Neural crest cell (in vitro differentiated cells): ENCODE data around the gene FHIT. TPM values are rescaled to one million over a fixed set of nuclear protein-coding genes. Genes with fewer than 3 reads are reported as not detected.

ENCODE experiments used
- DNase-seq: peaks from one replicate; pipeline ENCODE4 v3.0.0; 2021; ENCODE audit warnings: low read depth, mixed read lengths, low spot score
- H3K27ac Mint-ChIP-seq: one replicate; pipeline ENCODE4 v1.8.0; 2021; ENCODE audit warnings: mild to moderate bottlenecking, mixed read lengths; ENCODE audit not compliant: unreplicated experiment
- H3K27me3 Mint-ChIP-seq: 2 replicates; pipeline ENCODE4 v1.8.0; 2021; ENCODE audit warnings: low read depth, mild to moderate bottlenecking, mixed read lengths
- H3K36me3 Mint-ChIP-seq: 2 replicates; pipeline ENCODE4 v1.8.0; 2021; ENCODE audit warnings: low read depth, mild to moderate bottlenecking, mixed read lengths
- H3K4me1 Mint-ChIP-seq: 2 replicates; pipeline ENCODE4 v1.8.0; 2021; ENCODE audit warnings: mixed read lengths
- H3K4me3 Mint-ChIP-seq: one replicate; pipeline ENCODE4 v1.8.0; 2021; ENCODE audit warnings: mild to moderate bottlenecking, mixed read lengths
- H3K9me3 Mint-ChIP-seq: 2 replicates; pipeline ENCODE4 v1.8.0; 2021; ENCODE audit warnings: mixed read lengths
- total RNA-seq: library from RNA; stranded (reverse); gene quantifications from 2 replicates; pipeline ENCODE4 v1.2.1, GENCODE V29; 2021
- TF ChIP-seq, protein P1 (sequence below): fragments of 200-600 bp; sonication (generic); conservative IDR thresholded peaks from 2 replicates; pipeline ENCODE4 v1.5.0; 2021; ENCODE audit warnings: antibody characterized with exemption, mild to moderate bottlenecking

Gene FHIT
- total RNA-seq, 1 donor from 2014 or later = 5.2 TPM

DNA sequence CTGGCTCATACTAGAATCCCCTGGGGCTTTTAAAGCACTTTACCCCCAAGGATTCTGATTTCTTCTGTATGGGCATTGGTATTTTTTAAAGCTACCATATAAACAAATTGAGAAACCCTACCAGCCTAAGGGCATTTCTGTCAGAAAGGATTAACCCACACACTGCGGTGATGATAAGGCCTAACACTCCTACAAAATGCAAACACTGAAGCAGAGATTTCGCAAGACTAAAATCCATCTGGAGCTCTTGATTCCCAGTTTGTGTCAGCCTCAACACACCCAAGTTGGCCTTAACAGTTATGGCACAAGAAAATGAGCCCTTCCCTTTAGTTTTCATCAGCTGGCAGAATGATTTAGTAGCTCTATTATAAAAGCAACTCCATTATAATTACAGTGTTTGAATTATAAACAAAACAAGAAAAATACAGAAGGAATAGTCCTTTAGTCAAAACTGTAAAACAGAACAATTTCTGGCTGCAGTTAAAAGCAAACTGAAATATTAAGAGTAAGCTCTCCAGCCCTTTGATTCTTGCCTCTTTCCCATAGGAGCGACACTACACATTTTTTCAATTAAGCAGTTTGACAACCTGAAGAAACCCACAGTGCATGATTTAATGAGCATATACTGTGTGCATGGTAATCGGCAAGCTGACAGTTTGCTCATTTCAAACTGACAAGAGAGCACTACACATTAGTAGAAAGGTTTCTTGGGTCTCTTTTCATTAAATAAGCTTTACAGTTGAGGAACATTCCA lies 441.2 kb downstream of the FHIT start:
- H3K27me3 Mint-ChIP-seq = no peaks in the 10 kb centered on the region
- H3K4me3 Mint-ChIP-seq = no peak overlapping the region
- DNase-seq = no peak
- no peaks in the 10 kb centered on the region for H3K4me1 Mint-ChIP-seq
- no peak overlapping the region for H3K27ac Mint-ChIP-seq
- TF ChIP-seq, protein P1, sequence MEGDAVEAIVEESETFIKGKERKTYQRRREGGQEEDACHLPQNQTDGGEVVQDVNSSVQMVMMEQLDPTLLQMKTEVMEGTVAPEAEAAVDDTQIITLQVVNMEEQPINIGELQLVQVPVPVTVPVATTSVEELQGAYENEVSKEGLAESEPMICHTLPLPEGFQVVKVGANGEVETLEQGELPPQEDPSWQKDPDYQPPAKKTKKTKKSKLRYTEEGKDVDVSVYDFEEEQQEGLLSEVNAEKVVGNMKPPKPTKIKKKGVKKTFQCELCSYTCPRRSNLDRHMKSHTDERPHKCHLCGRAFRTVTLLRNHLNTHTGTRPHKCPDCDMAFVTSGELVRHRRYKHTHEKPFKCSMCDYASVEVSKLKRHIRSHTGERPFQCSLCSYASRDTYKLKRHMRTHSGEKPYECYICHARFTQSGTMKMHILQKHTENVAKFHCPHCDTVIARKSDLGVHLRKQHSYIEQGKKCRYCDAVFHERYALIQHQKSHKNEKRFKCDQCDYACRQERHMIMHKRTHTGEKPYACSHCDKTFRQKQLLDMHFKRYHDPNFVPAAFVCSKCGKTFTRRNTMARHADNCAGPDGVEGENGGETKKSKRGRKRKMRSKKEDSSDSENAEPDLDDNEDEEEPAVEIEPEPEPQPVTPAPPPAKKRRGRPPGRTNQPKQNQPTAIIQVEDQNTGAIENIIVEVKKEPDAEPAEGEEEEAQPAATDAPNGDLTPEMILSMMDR = no peak
- no peaks in the 10 kb centered on the region for H3K36me3 Mint-ChIP-seq
- H3K9me3 Mint-ChIP-seq = peaks cover 7% of the 10 kb centered on the region

- no peak for DNase-seq
- H3K36me3 Mint-ChIP-seq = no peaks in the 10 kb centered on the region
- H3K4me3 Mint-ChIP-seq = no peak overlapping the region
- H3K27me3 Mint-ChIP-seq = no peaks in the 10 kb centered on the region
- peaks cover 4% of the 10 kb centered on the region for H3K4me1 Mint-ChIP-seq
- TF ChIP-seq, protein P1 = no peak
- no peaks in the 10 kb centered on the region for H3K9me3 Mint-ChIP-seq
- no peak overlapping the region for H3K27ac Mint-ChIP-seq
These were observed 447.8 kb downstream of the FHIT start for GRCh38 chr3:60803216-60804173.

GRCh38 chr3:60801307-60801706 lies 449.9 kb downstream of the FHIT start:
- Mint-ChIP-seq H3K36me3 (no peaks in the 10 kb centered on the region), H3K27me3 (no peaks in the 10 kb centered on the region), H3K9me3 (no peaks in the 10 kb centered on the region), H3K4me3 (no peak overlapping the region), H3K27ac (no peak overlapping the region), H3K4me1 (peaks cover 17% of the 10 kb centered on the region)
- no peak for DNase-seq
- TF ChIP-seq, protein P1 = no peak

- Mint-ChIP-seq H3K4me3 (no peak overlapping the region), H3K27me3 (no peaks in the 10 kb centered on the region), H3K27ac (no peak overlapping the region), H3K4me1 (peaks cover 17% of the 10 kb centered on the region), H3K36me3 (no peaks in the 10 kb centered on the region), H3K9me3 (no peaks in the 10 kb centered on the region)
- TF ChIP-seq, protein P1 = no peak
- no peak for DNase-seq
These were observed 452.8 kb downstream of the FHIT start for GRCh38 chr3:60798456-60798855.

- Mint-ChIP-seq H3K27ac (no peak overlapping the region), H3K4me1 (peaks cover 4% of the 10 kb centered on the region), H3K4me3 (no peak overlapping the region), H3K36me3 (no peaks in the 10 kb centered on the region), H3K27me3 (no peaks in the 10 kb centered on the region), H3K9me3 (no peaks in the 10 kb centered on the region)
- TF ChIP-seq, protein P1 = no peak
- DNase-seq = no peak
These were observed 458.9 kb downstream of the FHIT start for GRCh38 chr3:60792249-60792852.
